SK-N-SH treated with all-trans-retinoic acid at 6 μM for 48 hours (cell line): Measurements from ENCODE around the gene STMP1.

ENCODE experiments used
- OSR1 ChIP-seq: fragments of 250-450 bp; sonication (Bioruptor Pico); IDR thresholded peaks from 2 replicates; pipeline ENCODE4 v1.8.0; 2022; ENCODE audit warnings: moderate library complexity, mild to moderate bottlenecking, inconsistent platforms
- SNAI2 ChIP-seq: fragments of 250-450 bp; sonication (Bioruptor Pico); IDR thresholded peaks from 2 replicates; pipeline ENCODE4 v1.5.0; 2020; ENCODE audit warnings: mild to moderate bottlenecking, moderate library complexity
- TOX ChIP-seq: fragments of 250-450 bp; sonication (Bioruptor Pico); IDR thresholded peaks from 2 replicates; pipeline ENCODE4 v1.8.0; 2021; ENCODE audit warnings: mild to moderate bottlenecking, moderate library complexity, borderline replicate concordance
- TF ChIP-seq, protein P1 (sequence below): fragments of 250-450 bp; sonication (Bioruptor Pico); IDR thresholded peaks from 2 replicates; pipeline ENCODE4 v1.8.0; 2020; ENCODE audit warnings: mild to moderate bottlenecking, moderate library complexity, borderline replicate concordance
- TF ChIP-seq, protein P2 (sequence below): fragments of 250-450 bp; sonication (Bioruptor Pico); IDR thresholded peaks from 2 replicates; pipeline ENCODE4 v1.5.1; 2020; ENCODE audit warnings: low read depth, mild to moderate bottlenecking, moderate library complexity

DNA sequence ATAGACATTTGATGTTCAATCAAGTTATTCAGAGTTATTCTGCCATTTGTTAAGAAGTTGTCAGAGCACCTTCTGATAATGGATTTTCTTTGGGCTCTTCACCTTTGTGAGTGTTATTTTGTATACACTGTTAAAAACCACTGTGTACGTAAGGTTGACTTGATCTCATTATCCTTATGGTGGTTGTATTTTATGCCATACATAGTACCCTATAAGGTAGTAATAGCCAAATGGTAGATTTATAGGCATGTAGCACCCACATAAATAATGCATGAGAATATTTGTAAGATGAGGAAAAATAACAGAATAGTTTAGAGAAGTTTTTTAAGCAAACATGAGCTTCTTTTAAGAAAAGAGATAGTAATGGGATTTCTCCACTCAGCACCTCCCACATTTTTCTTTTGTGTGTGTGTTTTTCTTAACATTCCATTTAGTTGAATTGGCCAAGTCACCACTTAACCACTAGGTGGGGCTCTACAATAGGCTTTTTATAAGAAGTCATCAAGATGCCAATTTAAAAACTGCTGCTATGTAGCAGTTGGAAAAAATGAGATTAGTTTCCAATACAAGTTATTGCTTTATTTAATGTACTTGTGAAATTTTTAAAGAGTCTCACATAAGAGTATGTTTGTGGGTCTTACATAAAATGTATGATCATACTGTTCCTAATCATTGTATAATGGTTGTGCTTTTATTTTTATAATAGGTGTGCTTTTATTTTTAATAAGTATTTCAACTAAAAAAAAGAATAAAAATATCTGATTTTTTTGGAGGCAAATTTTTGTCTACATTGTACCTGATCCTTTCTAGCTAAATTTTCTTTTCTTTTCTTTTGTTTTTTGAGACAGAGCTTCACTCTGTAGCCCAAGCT, 41.1 kb upstream of the STMP1 start:
- TF ChIP-seq, protein P1, sequence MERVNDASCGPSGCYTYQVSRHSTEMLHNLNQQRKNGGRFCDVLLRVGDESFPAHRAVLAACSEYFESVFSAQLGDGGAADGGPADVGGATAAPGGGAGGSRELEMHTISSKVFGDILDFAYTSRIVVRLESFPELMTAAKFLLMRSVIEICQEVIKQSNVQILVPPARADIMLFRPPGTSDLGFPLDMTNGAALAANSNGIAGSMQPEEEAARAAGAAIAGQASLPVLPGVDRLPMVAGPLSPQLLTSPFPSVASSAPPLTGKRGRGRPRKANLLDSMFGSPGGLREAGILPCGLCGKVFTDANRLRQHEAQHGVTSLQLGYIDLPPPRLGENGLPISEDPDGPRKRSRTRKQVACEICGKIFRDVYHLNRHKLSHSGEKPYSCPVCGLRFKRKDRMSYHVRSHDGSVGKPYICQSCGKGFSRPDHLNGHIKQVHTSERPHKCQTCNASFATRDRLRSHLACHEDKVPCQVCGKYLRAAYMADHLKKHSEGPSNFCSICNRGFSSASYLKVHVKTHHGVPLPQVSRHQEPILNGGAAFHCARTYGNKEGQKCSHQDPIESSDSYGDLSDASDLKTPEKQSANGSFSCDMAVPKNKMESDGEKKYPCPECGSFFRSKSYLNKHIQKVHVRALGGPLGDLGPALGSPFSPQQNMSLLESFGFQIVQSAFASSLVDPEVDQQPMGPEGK (CRISPR knock-in tag): no peak
- TF ChIP-seq, protein P2, sequence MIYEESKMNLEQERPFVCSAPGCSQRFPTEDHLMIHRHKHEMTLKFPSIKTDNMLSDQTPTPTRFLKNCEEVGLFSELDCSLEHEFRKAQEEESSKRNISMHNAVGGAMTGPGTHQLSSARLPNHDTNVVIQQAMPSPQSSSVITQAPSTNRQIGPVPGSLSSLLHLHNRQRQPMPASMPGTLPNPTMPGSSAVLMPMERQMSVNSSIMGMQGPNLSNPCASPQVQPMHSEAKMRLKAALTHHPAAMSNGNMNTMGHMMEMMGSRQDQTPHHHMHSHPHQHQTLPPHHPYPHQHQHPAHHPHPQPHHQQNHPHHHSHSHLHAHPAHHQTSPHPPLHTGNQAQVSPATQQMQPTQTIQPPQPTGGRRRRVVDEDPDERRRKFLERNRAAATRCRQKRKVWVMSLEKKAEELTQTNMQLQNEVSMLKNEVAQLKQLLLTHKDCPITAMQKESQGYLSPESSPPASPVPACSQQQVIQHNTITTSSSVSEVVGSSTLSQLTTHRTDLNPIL (CRISPR knock-in tag): no peak
- no peak for TF ChIP-seq OSR1 (CRISPR knock-in tag)
- TF ChIP-seq SNAI2 (CRISPR knock-in tag): no peak
- TF ChIP-seq TOX (CRISPR knock-in tag): no peak
